Caki2 (cell line): Measurements from ENCODE around the gene STON2. TPM values are rescaled to one million over a fixed set of nuclear protein-coding genes. Genes with fewer than 3 reads are reported as not detected.
"Not testable (repeated sequence)": the region's sequence is repeated elsewhere in the genome, so short reads cannot be mapped to it uniquely, and the experiment has no call there.

Experiments used
- DNase-seq: peaks from one replicate; pipeline ENCODE4 v3.0.0-alpha.2; 2015; ENCODE audit warnings: low read depth
- in situ Hi-C: cut with HindIII; loops from 2 replicates; pipeline ENCODE4 v1.10.0; 2016; ENCODE audit warnings: low sequenced_read_pairs, low pct_unique_long_range_greater_than_20kb, mixed read lengths
- total RNA-seq: library from RNA; depleted of rRNA; stranded (reverse); fragments of >200 nt; shearing (Covaris generic); gene quantifications from 2 replicates; pipeline ENCODE4 v1.2.3, GENCODE V29; 2014; ENCODE audit warnings: low replicate concordance

STON2 gene
- total RNA-seq, 1 experiment from 2014 or later: 9.8 TPM

- no peak for DNase-seq
- in situ Hi-C loops: no loop called here
These were observed 136.2 kb downstream of the STON2 start for GRCh38 chr14:81263777-81264410.

GRCh38 chr14:81261176-81261575, 138.9 kb downstream of the STON2 start:
- in situ Hi-C loops: no loop called here
- no peak for DNase-seq

GRCh38 chr14:81260732-81261131, 139.4 kb downstream of the STON2 start:
- in situ Hi-C loops: no loop called here
- no peak for DNase-seq

GRCh38 chr14:81256289-81256960, 143.7 kb downstream of the STON2 start:
- DNase-seq: no peak
- in situ Hi-C loops: no loop called here

- in situ Hi-C loops: no loop called here
- no peak for DNase-seq
These were observed 147.8 kb downstream of the STON2 start for GRCh38 chr14:81252278-81252677.

GRCh38 chr14:81247271-81247766, 152.8 kb downstream of the STON2 start:
- in situ Hi-C loops: no loop called here
- DNase-seq: peak; percentile 41

- DNase-seq: no peak
- in situ Hi-C loops: no loop called here
These were observed 153.5 kb downstream of the STON2 start for GRCh38 chr14:81246461-81247270.

- in situ Hi-C loops: no loop called here
- DNase-seq: no peak
These were observed 154.4 kb downstream of the STON2 start for GRCh38 chr14:81245771-81246170.

GRCh38 chr14:81244431-81244830, 155.7 kb downstream of the STON2 start:
- DNase-seq: not testable (repeated sequence)

GRCh38 chr14:81243499-81243898, 156.6 kb downstream of the STON2 start:
- no peak for DNase-seq
- in situ Hi-C loops: no loop called here

More at GRCh38 chr14:81244431-81244830, 155.7 kb downstream of the STON2 start:
- in situ Hi-C loops: not testable (repeated sequence)

- DNase-seq: not testable (repeated sequence)
These were observed 163.3 kb downstream of the STON2 start for GRCh38 chr14:81236849-81237248.

GRCh38 chr14:81236138-81236537, 164.0 kb downstream of the STON2 start:
- in situ Hi-C loops: no loop called here
- no peak for DNase-seq

More at GRCh38 chr14:81236849-81237248, 163.3 kb downstream of the STON2 start:
- in situ Hi-C loops: not testable (repeated sequence)

- in situ Hi-C loops: no loop called here
- no peak for DNase-seq
These were observed 165.0 kb downstream of the STON2 start for GRCh38 chr14:81235096-81235495.

GRCh38 chr14:81234278-81234677, 165.8 kb downstream of the STON2 start:
- in situ Hi-C loops: no loop called here

GRCh38 chr14:81233615-81234014, 166.5 kb downstream of the STON2 start:
- DNase-seq: no peak
- in situ Hi-C loops: no loop called here

More at GRCh38 chr14:81234278-81234677, 165.8 kb downstream of the STON2 start:
- DNase-seq: no peak

- in situ Hi-C loops: no loop called here
- no peak for DNase-seq
These were observed 168.6 kb downstream of the STON2 start for GRCh38 chr14:81231540-81231939.

GRCh38 chr14:81224222-81224621, 175.9 kb downstream of the STON2 start:
- in situ Hi-C loops: no loop called here
- DNase-seq: no peak

GRCh38 chr14:81223788-81224187, 176.3 kb downstream of the STON2 start:
- DNase-seq, in situ Hi-C loops: not testable (repeated sequence)

GRCh38 chr14:81222691-81223090, 177.4 kb downstream of the STON2 start:
- in situ Hi-C loops: no loop called here
- DNase-seq: no peak
